Chondrocyte (in vitro differentiated cells): ENCODE measurements around the gene NTF3. TPM values are rescaled to one million over a fixed set of nuclear protein-coding genes. Genes with fewer than 3 reads are reported as not detected.

Experiments used
- DNase-seq: peaks from one replicate; pipeline ENCODE4 v3.0.0; 2021; ENCODE audit warnings: mixed read lengths, low spot score
- H3K27ac Mint-ChIP-seq: one replicate; pipeline ENCODE4 v1.8.0; 2021; ENCODE audit warnings: mild to moderate bottlenecking, moderate library complexity, mixed read lengths; ENCODE audit not compliant: unreplicated experiment
- H3K27me3 Mint-ChIP-seq: 2 replicates; pipeline ENCODE4 v1.8.0; 2021; ENCODE audit warnings: low read depth, mixed read lengths
- H3K36me3 Mint-ChIP-seq: 2 replicates; pipeline ENCODE4 v1.8.0; 2021; ENCODE audit warnings: low read depth, mixed read lengths
- H3K4me1 Mint-ChIP-seq: 2 replicates; pipeline ENCODE4 v1.8.0; 2021; ENCODE audit warnings: low read depth, mild to moderate bottlenecking, mixed read lengths
- H3K4me3 Mint-ChIP-seq: one replicate; pipeline ENCODE4 v1.8.0; 2021; ENCODE audit warnings: mild to moderate bottlenecking, moderate library complexity, mixed read lengths; ENCODE audit not compliant: unreplicated experiment
- H3K9me3 Mint-ChIP-seq: 2 replicates; pipeline ENCODE4 v1.8.0; 2021; ENCODE audit warnings: low read depth, mixed read lengths
- total RNA-seq: library from RNA; stranded (reverse); gene quantifications from 3 replicates; pipeline ENCODE4 v1.2.1, GENCODE V29; 2021
- TF ChIP-seq, protein P1 (sequence below): fragments of 200-600 bp; sonication (generic); IDR thresholded peaks from 2 replicates; pipeline ENCODE4 v1.5.0; 2021; ENCODE audit warnings: antibody characterized with exemption, mild to moderate bottlenecking, moderate library complexity

NTF3 gene
- total RNA-seq, 1 donor from 2014 or later = 2.5 TPM

DNA sequence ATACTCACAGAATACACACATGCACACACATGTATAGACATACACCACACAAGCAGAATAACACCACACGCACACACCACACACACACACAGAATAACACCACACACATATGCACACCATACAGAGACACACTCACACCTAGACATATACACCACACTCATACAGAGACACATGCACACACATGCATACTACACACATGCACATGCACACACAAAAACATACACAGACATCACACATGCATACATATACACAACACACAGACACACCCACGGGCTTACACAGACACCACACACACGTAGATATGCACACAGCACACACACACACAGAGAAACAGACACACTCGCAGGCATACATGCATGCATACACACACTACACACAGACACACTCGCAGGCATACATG, 49.7 kb downstream of the NTF3 start:
- H3K4me1 Mint-ChIP-seq = no peaks in the 10 kb centered on the region
- TF ChIP-seq, protein P1, sequence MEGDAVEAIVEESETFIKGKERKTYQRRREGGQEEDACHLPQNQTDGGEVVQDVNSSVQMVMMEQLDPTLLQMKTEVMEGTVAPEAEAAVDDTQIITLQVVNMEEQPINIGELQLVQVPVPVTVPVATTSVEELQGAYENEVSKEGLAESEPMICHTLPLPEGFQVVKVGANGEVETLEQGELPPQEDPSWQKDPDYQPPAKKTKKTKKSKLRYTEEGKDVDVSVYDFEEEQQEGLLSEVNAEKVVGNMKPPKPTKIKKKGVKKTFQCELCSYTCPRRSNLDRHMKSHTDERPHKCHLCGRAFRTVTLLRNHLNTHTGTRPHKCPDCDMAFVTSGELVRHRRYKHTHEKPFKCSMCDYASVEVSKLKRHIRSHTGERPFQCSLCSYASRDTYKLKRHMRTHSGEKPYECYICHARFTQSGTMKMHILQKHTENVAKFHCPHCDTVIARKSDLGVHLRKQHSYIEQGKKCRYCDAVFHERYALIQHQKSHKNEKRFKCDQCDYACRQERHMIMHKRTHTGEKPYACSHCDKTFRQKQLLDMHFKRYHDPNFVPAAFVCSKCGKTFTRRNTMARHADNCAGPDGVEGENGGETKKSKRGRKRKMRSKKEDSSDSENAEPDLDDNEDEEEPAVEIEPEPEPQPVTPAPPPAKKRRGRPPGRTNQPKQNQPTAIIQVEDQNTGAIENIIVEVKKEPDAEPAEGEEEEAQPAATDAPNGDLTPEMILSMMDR = no peak
- H3K36me3 Mint-ChIP-seq = no peaks in the 10 kb centered on the region
- H3K27ac Mint-ChIP-seq = no peak overlapping the region
- H3K4me3 Mint-ChIP-seq = no peak overlapping the region
- no peaks in the 10 kb centered on the region for H3K9me3 Mint-ChIP-seq
- peaks cover 6% of the 10 kb centered on the region for H3K27me3 Mint-ChIP-seq
- no peak for DNase-seq

DNA sequence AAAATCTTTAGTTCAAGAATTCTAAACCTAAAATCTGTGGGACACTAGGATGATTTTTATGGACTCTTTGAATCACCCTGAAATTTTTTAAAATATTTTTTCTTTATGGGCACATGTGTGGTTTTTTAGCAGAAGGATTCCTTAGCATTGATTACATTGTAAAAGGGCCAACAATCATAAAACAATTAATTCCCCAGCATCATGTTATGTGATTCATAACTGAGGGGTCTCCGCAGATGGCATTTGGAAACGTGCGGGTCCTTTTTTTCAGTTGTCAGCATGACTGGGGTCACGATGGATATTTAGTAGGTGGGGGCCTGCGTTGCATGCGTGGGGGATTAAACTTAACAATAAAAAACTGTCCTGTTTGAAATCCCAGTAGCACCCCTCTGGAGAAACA, 52.5 kb downstream of the NTF3 start:
- TF ChIP-seq, protein P1 = no peak
- Mint-ChIP-seq H3K9me3 (no peaks in the 10 kb centered on the region), H3K4me1 (peaks cover 15% of the 10 kb centered on the region), H3K4me3 (no peak overlapping the region), H3K36me3 (no peaks in the 10 kb centered on the region), H3K27me3 (peaks cover 6% of the 10 kb centered on the region), H3K27ac (no peak overlapping the region)
- no peak for DNase-seq

DNA sequence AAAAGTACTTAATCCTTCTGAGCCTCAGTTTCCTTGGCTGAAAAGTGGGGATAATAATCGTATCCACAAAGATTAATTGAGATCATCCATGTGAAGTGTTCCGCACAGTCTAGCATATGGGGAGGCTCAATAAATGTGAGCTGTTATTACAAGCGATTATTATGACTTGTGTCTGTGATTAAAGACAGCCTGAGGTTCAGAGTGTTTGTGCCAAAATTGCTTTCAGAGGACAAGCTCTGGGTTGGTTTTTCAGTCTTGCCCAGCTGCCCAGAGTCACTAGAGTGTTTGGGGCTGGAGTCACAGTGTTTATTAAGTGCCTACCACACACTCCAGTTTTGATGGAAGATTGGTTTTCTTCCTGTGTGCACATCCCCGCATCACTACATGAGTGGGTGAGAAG, 53.5 kb downstream of the NTF3 start:
- Mint-ChIP-seq H3K9me3 (no peaks in the 10 kb centered on the region), H3K27ac (no peak overlapping the region), H3K27me3 (peaks cover under 1% of the 10 kb centered on the region), H3K4me1 (peaks cover 25% of the 10 kb centered on the region), H3K4me3 (no peak overlapping the region), H3K36me3 (no peaks in the 10 kb centered on the region)
- no peak for DNase-seq
- TF ChIP-seq, protein P1 = no peak

DNA sequence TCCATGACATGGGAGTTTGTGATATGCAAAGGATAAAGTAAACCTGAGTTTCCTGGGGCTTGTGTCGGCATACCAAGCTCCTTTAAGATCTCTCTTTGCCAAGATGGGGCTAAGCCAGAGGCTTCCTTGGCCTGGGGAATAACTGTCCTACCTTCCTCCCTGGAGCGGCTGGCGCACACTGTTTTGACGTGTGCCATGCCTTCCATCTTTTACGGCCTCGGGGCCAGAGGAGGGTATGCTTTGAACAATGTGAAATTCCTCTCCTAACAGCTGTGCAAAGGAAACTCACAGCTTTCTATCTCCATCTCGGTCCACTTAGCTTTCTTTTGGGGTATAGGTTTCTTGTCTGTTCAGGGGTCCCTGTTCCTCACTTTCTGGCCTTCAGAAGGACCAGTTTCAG, 55.2 kb downstream of the NTF3 start:
- Mint-ChIP-seq H3K36me3 (no peaks in the 10 kb centered on the region), H3K4me1 (peaks cover 25% of the 10 kb centered on the region), H3K27ac (no peak overlapping the region), H3K4me3 (no peak overlapping the region), H3K9me3 (no peaks in the 10 kb centered on the region), H3K27me3 (no peaks in the 10 kb centered on the region)
- no peak for DNase-seq
- TF ChIP-seq, protein P1 = no peak

DNA sequence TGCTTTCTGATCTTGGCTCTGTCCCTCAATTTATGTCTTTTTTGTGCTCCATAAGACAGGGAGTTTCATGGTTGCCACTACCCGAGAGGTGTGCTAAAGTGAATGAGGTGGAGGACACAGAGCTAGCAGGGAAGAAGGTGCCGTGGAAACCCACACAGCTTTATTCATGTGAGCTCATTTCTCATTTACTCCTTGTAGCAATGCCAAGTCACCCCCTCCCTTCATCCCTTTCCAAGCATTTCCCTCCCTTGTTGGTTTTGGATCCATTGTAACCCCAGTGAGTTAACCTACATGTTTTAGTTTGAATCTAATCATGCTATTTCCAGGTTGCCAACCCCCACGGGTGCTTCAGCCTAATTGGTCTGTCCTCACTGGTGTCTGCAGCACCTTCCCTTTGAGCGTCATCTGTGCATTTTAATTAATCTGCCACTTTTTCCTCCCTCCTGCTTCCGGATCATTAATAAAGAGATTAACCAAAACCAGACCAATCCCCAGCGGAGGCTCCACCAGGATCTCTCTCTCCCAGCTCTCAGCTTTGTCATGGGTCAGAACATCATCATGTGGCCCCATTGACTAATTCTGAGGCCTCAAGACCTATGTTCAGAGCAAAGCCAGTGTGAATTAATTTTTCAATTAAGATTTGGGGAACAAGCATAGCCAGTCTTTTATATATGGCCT, 56.2 kb downstream of the NTF3 start:
- H3K4me1 Mint-ChIP-seq = peaks cover 25% of the 10 kb centered on the region
- TF ChIP-seq, protein P1 = no peak
- no peak overlapping the region for H3K27ac Mint-ChIP-seq
- peaks cover under 1% of the 10 kb centered on the region for H3K36me3 Mint-ChIP-seq
- H3K9me3 Mint-ChIP-seq = no peaks in the 10 kb centered on the region
- no peaks in the 10 kb centered on the region for H3K27me3 Mint-ChIP-seq
- DNase-seq = no peak
- H3K4me3 Mint-ChIP-seq = no peak overlapping the region
